Activated B cell treated with CpG ODN at 0.5 μM for 24 hours (primary cell): ENCODE data around the gene SDSL. TPM values are rescaled to one million over a fixed set of nuclear protein-coding genes. Genes with fewer than 3 reads are reported as not detected.

Experiments used
- ATAC-seq: fragments of 200-7000 bp; cut with Tn5 transposase; one replicate; pipeline ENCODE4 v1.10.0; 2021; ENCODE audit warnings: low read depth, mild to moderate bottlenecking, moderate library complexity
- CTCF ChIA-PET: fragments of 350-600 bp; sonication (Branson Sonifier 250); formaldehyde crosslinking; loops from one replicate; lab custom pipeline; 2021; ENCODE audit warnings: antibody characterized with exemption; lab: Charles Lee
- POLR2A ChIA-PET: fragments of 350-600 bp; sonication (Branson Sonifier 250); formaldehyde crosslinking; loops from one replicate; lab custom pipeline; 2021; ENCODE audit warnings: antibody characterized with exemption; lab: Charles Lee
- DNase-seq: peaks from one replicate; pipeline ENCODE4 v3.0.0; 2022
- H3K27ac Mint-ChIP-seq: one replicate; pipeline ENCODE4 v1.8.0; 2020; ENCODE audit warnings: mixed read lengths
- H3K27me3 Mint-ChIP-seq: one replicate; pipeline ENCODE4 v1.8.0; 2021; ENCODE audit warnings: mixed read lengths
- H3K36me3 Mint-ChIP-seq: one replicate; pipeline ENCODE4 v1.8.0; 2021; ENCODE audit warnings: low read depth, mixed read lengths
- H3K4me1 Mint-ChIP-seq: one replicate; pipeline ENCODE4 v1.8.0; 2021; ENCODE audit warnings: mixed read lengths
- H3K4me3 Mint-ChIP-seq: one replicate; pipeline ENCODE4 v1.8.0; 2020; ENCODE audit warnings: mild to moderate bottlenecking, mixed read lengths
- H3K9me3 Mint-ChIP-seq: one replicate; pipeline ENCODE4 v1.8.0; 2020; ENCODE audit warnings: mixed read lengths
- intact Hi-C: fragments of 100-400 bp; cut with micrococcal nuclease; formaldehyde crosslinking; loops from one replicate; pipeline ENCODE4 v1.15.1; 2024
- total RNA-seq: library from RNA; stranded (reverse); gene quantifications from 2 replicates; pipeline ENCODE4 v1.2.3, GENCODE V29; 2022
- TF ChIP-seq, protein P1 (sequence below): fragments of 200-600 bp; IDR thresholded peaks from one replicate; pipeline ENCODE4 v1.8.0; 2022; ENCODE audit warnings: antibody characterized with exemption, mild to moderate bottlenecking

SDSL gene
- total RNA-seq, 1 donor from 2014 or later: 0.20 TPM

DNA sequence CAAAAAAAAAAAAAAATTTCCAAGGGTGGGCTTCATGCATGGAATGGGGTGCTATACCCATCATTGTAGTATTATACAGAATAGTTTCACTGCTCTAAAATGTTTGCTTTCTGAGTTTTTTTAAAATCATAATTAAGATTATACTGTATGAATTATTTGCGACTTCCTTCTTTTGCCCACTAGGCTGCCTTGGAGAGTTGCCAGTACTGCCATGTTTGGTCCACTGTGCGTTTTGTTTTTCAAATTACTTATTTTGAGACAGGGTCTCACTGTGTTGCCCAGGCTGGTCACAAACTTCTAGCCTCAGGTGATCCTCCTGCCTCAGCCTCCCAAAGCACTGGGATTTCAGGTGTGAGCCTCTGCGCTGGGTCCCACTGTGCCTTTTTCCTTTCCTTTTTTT, 43.9 kb upstream of the SDSL start:
- H3K4me3 Mint-ChIP-seq: no peak overlapping the region
- no peaks in the 10 kb centered on the region for H3K9me3 Mint-ChIP-seq
- ChIA-PET POLR2A (no interaction called here), CTCF (no interaction called here)
- TF ChIP-seq, protein P1, sequence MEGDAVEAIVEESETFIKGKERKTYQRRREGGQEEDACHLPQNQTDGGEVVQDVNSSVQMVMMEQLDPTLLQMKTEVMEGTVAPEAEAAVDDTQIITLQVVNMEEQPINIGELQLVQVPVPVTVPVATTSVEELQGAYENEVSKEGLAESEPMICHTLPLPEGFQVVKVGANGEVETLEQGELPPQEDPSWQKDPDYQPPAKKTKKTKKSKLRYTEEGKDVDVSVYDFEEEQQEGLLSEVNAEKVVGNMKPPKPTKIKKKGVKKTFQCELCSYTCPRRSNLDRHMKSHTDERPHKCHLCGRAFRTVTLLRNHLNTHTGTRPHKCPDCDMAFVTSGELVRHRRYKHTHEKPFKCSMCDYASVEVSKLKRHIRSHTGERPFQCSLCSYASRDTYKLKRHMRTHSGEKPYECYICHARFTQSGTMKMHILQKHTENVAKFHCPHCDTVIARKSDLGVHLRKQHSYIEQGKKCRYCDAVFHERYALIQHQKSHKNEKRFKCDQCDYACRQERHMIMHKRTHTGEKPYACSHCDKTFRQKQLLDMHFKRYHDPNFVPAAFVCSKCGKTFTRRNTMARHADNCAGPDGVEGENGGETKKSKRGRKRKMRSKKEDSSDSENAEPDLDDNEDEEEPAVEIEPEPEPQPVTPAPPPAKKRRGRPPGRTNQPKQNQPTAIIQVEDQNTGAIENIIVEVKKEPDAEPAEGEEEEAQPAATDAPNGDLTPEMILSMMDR: no peak
- H3K27ac Mint-ChIP-seq: no peak overlapping the region
- intact Hi-C loops: no loop called here
- DNase-seq: no peak
- H3K36me3 Mint-ChIP-seq: peaks cover 30% of the 10 kb centered on the region
- ATAC-seq: no peak
- no peaks in the 10 kb centered on the region for H3K27me3 Mint-ChIP-seq
- H3K4me1 Mint-ChIP-seq: no peaks in the 10 kb centered on the region

DNA sequence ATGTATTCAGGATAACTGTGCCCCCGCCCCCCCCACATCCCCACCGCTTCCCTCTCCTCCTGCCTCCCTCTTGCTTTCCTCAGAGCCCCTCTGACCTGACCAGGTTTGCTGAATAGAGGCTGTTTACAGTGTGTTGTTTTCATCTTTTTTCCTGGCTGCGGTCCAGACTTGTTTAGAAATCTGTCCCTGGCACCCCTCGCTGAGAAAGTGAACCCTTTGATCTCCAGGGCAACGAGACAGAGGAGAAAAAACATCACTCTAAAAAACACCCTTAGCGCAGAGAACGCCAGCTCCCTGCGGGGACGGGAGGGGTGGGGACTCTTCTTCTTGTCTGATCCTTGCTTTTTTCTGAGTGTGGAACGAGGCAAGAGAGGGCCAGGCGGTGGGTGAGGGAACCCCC, 41.0 kb upstream of the SDSL start:
- ATAC-seq (no peak), DNase-seq (no peak)
- H3K27me3 Mint-ChIP-seq: no peaks in the 10 kb centered on the region
- H3K36me3 Mint-ChIP-seq: peaks cover 27% of the 10 kb centered on the region
- H3K4me1 Mint-ChIP-seq: no peaks in the 10 kb centered on the region
- H3K9me3 Mint-ChIP-seq: no peaks in the 10 kb centered on the region
- POLR2A ChIA-PET: no interaction called here
- intact Hi-C loops: no loop called here
- H3K4me3 Mint-ChIP-seq: no peak overlapping the region
- TF ChIP-seq, protein P1: no peak
- CTCF ChIA-PET: no interaction called here
- H3K27ac Mint-ChIP-seq: no peak overlapping the region

GRCh38 chr12:113382206-113382605, 40.0 kb upstream of the SDSL start:
- Mint-ChIP-seq H3K4me3 (no peak overlapping the region), H3K9me3 (no peaks in the 10 kb centered on the region), H3K27ac (no peak overlapping the region), H3K4me1 (no peaks in the 10 kb centered on the region), H3K27me3 (no peaks in the 10 kb centered on the region), H3K36me3 (peaks cover 30% of the 10 kb centered on the region)
- ChIA-PET POLR2A (no interaction called here), CTCF (no interaction called here)
- DNase-seq: no peak
- TF ChIP-seq, protein P1: no peak
- ATAC-seq: no peak
- intact Hi-C loops: no loop called here

- no peak overlapping the region for H3K4me3 Mint-ChIP-seq
- TF ChIP-seq, protein P1: no peak
These were observed 37.4 kb upstream of the SDSL start for GRCh38 chr12:113384778-113385177.

GRCh38 chr12:113385282-113385882, 36.8 kb upstream of the SDSL start:
- no peaks in the 10 kb centered on the region for H3K9me3 Mint-ChIP-seq
- H3K27ac Mint-ChIP-seq: no peak overlapping the region
- peaks cover 38% of the 10 kb centered on the region for H3K36me3 Mint-ChIP-seq
- TF ChIP-seq, protein P1: no peak
- CTCF ChIA-PET: interaction anchor here (0.6 kb wide), 1 partner anchor 15 kb away, joined by 3 read pairs; no protein-coding TSS in a partner anchor
- POLR2A ChIA-PET: interaction anchor here (0.6 kb wide), 1 partner anchor 196 kb away, joined by 3 read pairs; no protein-coding TSS in a partner anchor
- H3K4me1 Mint-ChIP-seq: no peaks in the 10 kb centered on the region
- DNase-seq (no peak), ATAC-seq (no peak)
- H3K27me3 Mint-ChIP-seq: no peaks in the 10 kb centered on the region
- H3K4me3 Mint-ChIP-seq: no peak overlapping the region
- intact Hi-C loops: no loop called here

More at GRCh38 chr12:113384778-113385177, 37.4 kb upstream of the SDSL start:
- ATAC-seq (no peak), DNase-seq (no peak)
- no peaks in the 10 kb centered on the region for H3K9me3 Mint-ChIP-seq
- CTCF ChIA-PET: interaction anchor here (0.6 kb wide), 1 partner anchor 14 kb away, joined by 3 read pairs; no protein-coding TSS in a partner anchor
- H3K36me3 Mint-ChIP-seq: peaks cover 38% of the 10 kb centered on the region
- H3K4me1 Mint-ChIP-seq: no peaks in the 10 kb centered on the region
- H3K27me3 Mint-ChIP-seq: no peaks in the 10 kb centered on the region
- POLR2A ChIA-PET: interaction anchor here (0.6 kb wide), 1 partner anchor 195 kb away, joined by 3 read pairs; no protein-coding TSS in a partner anchor
- no peak overlapping the region for H3K27ac Mint-ChIP-seq
- intact Hi-C loops: no loop called here
